Left renal cortex interstitium (tissue), 4 donors: ENCODE measurements around the gene ZNF555. TPM values are rescaled to one million over a fixed set of nuclear protein-coding genes. Genes with fewer than 3 reads are reported as not detected.

Source experiments
- DNase-seq, 4 donors: peaks; one replicate each; pipeline ENCODE4 v3.0.0-alpha.2; 2013; ENCODE audit warnings: low read depth in 4 of 4, low spot score in 2 of 4, missing footprints in 1 of 4
- polyA plus RNA-seq, 4 donors: library from polyadenylated mRNA; unstranded; fragments of 120-200 nt; gene quantifications; one replicate each; pipeline ENCODE4 v1.2.1, GENCODE V29; 2013; ENCODE audit not compliant: insufficient read length in 4 of 4

ZNF555 gene
- polyA plus RNA-seq, 4 donors, result 11.0 to 14.3 (median 12.0) TPM

- no peak for DNase-seq
Observed at GRCh38 chr19:2906631-2907195, 65.4 kb downstream of the ZNF555 start.

Other genes with a start within 250 kb of the ZNF555 start
- gene GNG7, start 138.8 kb upstream of the ZNF555 start, polyA plus RNA-seq, result 1 to 10 TPM; 5.2 to 7.7 (median 7.0) TPM
- 1 to 10 TPM; 2.5 to 5.0 (median 3.4) TPM for gene DIRAS1, start 120.1 kb upstream of the ZNF555 start, polyA plus RNA-seq
- 10 to 100 TPM; 25.4 to 39.0 (median 29.7) TPM for gene SLC39A3, start 101.5 kb upstream of the ZNF555 start, polyA plus RNA-seq
- 10 to 100 TPM; 45.4 to 74.1 (median 64.4) TPM for gene SGTA, start 58.2 kb upstream of the ZNF555 start, polyA plus RNA-seq
- 10 to 100 TPM; 39.5 to 66.8 (median 53.9) TPM for gene THOP1, start 56.0 kb upstream of the ZNF555 start, polyA plus RNA-seq
- 10 to 100 TPM in 2 of 4 donors, 1 to 10 TPM in 2; 8.1 to 11.1 (median 9.4) TPM for gene ZNF554, start 21.6 kb upstream of the ZNF555 start, polyA plus RNA-seq
- gene ZNF556, start 25.9 kb downstream of the ZNF555 start, polyA plus RNA-seq, result 1 to 10 TPM in 1 of 4 donors, under 1 TPM in 3; 0.43 to 1.1 (median 0.74) TPM
- gene ZNF57, start 59.5 kb downstream of the ZNF555 start, polyA plus RNA-seq, result 1 to 10 TPM; 5.9 to 9.4 (median 7.1) TPM
- 1 to 10 TPM; 7.2 to 8.5 (median 7.8) TPM for gene ZNF77, start 103.5 kb downstream of the ZNF555 start, polyA plus RNA-seq
- gene TLE6, start 136.1 kb downstream of the ZNF555 start, polyA plus RNA-seq, result 10 to 100 TPM in 3 of 4 donors, 1 to 10 TPM in 1; 6.4 to 11.4 (median 10.5) TPM
- gene TLE2, start 187.8 kb downstream of the ZNF555 start, polyA plus RNA-seq, result 10 to 100 TPM; 28.8 to 52.5 (median 44.5) TPM
- 100 to 1,000 TPM; 414 to 627 (median 476) TPM for gene TLE5, start 221.0 kb downstream of the ZNF555 start, polyA plus RNA-seq